HG03025 (cell line): ENCODE measurements around the gene TMEM144.
"Not testable (repeated sequence)": the region's sequence is repeated elsewhere in the genome, so short reads cannot be mapped to it uniquely, and the experiment has no call there.

Source experiments
- ATAC-seq: cut with Tn5 transposase; IDR thresholded peaks from one replicate; pipeline ENCODE4 v1.9.1; 2021; ENCODE audit warnings: mild to moderate bottlenecking, moderate library complexity; ENCODE audit not compliant: unreplicated experiment, low FRiP score

The TMEM144 gene

DNA sequence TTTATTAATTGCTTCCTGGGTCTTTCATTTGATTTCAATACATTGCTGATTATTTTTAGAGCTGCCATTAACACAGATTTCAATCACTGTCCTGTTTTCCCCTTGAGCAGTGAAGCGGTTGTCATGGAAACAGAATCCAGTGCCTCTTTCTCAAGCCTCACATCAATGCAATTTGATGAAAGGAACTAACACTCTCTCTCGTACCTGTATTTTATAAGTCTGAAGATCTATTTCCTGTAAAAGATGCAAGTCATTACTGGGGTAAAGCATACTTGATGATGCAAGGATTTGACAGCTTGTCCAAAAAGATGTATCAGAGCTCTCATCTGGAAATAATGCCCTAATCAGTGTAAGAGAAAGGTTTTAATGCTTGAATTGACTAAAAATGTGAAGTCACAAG lies 19.6 kb upstream of the TMEM144 start:
- ATAC-seq: no peak

DNA sequence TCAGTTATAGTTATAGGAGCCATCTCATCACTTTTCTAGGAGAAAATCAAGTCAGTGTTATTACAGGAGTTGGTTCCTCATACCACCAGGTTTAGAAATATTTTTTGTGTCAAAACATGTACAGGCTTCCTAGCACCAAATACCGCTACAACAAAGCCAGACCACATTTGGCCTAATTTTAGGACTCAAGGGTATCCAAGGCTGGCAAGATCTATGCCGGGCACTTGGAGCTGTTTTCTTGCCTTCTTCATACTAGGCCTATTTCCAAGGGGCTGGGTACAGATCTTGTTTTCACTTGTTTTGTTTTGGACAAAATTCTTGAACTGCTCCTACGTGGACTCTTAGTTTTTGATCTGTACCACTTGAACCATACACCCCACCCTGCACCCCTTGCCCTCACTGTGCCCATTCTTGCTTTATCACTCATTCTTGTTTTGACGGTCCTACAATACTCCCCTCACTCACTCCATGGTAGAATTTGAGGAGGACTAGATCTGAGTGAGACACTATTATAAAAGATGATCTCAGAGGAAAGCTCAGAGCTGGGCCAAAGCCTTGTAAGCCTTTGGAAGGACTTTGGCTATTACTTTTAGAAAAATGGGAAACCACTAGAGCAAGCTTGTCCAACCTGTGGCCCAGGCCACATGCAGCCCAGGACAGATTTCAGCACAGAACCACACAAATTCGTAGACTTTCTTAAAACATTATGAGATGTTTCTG lies 17.7 kb upstream of the TMEM144 start:
- no peak for ATAC-seq

DNA sequence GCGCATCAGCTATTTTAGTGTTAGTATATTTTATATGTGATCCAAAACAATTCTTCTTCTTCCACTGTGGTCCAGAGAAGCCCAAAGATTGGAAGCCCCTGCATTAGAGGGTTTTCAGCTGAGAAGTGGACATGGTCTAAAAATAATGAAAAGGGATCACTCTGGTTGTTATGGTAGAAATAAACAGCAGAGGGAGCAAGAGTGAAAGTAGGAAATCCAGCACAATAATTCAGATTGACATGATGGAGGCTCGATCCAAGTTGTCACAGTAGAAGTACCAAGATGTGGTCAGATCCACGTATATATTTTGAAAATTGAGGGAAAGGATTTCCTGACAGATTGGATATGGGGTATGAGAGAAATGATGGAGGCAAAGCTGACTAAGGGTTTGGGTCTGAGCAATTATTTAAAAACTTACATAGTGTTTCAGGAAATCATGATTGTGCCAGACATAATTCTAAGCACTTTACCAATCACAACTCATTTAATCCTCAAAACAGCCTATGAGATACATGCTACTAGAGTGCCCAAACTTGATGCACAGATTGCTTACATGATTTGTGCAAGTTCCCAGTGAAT lies 17.0 kb upstream of the TMEM144 start:
- peak; percentile 50 for ATAC-seq

DNA sequence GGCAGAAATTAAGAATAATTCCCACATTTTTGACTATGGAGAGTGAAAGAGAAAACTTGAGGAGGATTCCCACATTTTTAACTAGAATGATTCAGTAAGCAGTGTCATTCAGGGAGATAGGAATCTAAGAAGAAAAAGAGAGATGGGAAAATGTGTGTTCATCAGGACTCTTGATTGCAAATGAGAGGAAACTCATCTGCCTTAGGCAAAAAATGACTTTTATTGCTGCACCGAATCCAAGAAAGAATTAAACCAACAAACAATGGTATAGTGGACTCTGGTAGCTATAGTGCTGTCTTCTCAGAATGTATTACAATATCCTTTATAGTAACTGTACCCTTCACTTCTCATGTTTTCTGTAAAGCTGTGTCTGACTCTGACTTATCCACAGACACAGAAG lies 15.0 kb upstream of the TMEM144 start:
- ATAC-seq: no peak

DNA sequence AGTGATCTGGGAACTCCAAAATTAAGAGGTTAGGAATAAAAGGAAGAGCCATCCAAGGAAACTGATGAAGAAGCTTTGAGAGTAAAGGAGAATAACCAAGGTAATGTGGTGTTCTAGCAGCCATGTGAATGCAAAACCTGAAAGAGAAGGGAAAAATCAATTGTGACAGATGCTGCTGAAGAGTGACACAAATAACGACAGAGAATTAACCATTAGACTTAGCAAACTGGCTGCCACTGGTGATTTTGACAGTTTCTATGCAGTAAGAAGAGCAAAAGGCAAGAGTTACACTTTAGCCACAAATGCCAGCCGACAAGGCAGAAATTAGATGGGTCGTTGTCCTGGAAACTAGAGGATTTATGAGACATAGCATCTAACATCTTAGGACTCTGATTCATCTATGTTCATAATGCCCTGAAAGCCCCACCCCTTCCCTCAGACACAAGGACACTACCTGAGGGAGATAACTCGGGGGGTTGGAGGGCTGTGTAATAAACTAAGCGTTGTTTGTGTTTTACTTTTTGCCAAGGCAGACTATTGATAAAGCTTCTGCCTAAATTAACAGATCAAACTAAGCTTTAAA lies 13.0 kb upstream of the TMEM144 start:
- ATAC-seq: no peak

DNA sequence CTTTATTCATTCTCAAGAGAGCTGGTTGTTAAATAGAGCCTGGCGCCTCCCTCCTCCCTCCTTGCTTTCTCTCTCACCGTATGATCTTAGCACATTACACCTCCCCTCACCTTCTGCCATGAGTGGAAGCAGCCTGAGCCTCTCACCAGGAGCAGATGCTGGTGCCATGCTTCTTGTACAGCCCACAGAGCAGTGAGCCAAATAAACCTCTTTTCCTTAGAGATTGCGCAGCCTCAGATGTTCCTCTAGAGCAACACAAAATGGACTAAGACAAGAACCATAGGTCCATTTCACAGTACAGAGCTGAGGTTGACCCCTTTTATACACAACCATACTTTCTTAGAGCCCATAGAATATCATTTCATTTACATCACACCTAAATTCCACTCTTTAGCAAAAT lies 10.1 kb upstream of the TMEM144 start:
- no peak for ATAC-seq

DNA sequence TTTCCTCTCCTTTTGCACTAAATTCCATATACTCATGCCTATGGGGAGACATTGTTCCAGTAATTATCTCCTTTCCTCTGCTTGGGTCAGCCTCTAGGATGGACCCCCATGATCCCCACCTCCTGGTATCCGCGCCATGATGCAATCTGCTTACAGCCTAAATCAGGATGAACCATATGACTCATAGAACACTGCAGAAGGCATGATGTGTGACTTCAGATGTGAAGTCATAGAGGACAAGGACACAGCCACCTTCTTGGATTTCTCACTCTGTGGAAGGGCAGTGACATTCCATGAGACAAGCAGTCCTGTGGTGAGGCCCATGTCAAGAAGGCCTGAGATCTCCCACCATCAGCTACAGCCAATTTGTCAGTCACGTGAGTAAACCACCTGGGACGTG lies 9.0 kb upstream of the TMEM144 start:
- ATAC-seq: no peak

DNA sequence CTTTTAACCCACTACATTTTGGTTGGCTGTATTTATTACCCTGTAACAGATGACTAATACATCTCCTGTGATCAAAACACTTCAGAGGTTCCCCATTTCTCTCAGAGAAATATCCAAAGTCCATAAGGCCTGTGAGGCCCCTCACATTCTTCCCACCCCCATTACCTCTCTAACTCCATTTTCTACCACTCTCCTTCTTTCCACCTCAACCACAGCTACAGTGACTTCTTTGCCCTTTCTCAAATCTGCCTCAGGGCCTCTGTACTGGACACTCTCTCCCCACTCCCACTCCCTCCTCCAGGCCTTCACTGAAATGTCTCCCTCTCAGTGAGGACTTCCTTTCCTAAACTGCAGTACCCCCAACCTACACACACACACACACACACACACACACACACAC lies 8.4 kb upstream of the TMEM144 start:
- ATAC-seq: no peak

DNA sequence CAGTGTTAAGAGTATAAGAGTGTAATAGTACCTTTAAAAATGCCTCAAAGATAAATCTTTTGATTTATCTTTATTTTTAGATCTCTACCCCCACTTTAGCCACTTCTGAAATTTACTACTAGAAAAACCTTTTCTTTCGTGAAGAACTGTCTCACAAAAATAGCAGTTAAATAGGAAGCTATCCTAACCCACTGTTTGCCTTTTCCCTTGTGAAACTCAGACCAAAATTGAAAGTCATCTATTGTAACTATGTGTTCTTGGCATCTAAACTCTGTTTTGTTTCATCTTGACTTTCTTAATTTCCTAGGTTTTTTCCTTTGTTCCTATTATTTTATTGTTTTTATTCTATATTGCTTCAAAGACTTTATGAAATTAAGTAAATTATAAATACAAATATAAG lies 7.8 kb upstream of the TMEM144 start:
- ATAC-seq: no peak

DNA sequence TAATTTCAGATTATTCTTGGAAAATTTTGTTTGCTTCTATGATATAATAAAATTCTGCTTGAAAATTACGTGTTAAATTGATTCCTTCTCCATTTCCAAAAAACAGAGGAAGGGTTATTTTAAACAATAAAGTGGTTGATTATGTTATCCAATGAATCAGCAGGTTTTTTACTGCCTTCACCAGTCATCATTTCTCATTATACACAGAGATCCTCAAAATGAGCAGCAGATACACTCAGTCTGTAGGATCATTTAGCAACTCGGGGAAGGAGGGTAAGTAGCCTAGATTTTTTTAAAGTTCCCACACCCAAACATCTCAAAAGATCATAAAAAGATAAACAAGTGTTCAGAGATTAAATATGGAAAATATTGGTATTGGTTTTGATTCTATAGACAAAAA lies 6.8 kb upstream of the TMEM144 start:
- ATAC-seq: no peak

DNA sequence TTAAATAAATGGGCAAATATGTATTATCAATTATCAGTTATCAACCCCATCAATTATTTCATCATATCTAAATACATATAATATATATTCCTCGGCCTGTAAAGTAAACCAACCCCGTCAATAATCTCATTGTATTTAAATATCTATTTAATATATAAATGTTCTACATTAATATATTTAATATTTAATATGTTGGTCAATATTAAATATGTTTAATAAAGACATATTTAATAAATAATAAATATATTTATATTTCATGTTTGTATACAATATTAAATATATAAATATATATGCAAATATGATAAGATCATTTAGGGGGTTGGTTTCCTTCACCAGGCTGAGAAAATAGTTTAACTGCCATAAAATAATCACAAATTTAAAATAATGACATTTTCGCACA lies 6.4 kb upstream of the TMEM144 start:
- ATAC-seq: no peak

DNA sequence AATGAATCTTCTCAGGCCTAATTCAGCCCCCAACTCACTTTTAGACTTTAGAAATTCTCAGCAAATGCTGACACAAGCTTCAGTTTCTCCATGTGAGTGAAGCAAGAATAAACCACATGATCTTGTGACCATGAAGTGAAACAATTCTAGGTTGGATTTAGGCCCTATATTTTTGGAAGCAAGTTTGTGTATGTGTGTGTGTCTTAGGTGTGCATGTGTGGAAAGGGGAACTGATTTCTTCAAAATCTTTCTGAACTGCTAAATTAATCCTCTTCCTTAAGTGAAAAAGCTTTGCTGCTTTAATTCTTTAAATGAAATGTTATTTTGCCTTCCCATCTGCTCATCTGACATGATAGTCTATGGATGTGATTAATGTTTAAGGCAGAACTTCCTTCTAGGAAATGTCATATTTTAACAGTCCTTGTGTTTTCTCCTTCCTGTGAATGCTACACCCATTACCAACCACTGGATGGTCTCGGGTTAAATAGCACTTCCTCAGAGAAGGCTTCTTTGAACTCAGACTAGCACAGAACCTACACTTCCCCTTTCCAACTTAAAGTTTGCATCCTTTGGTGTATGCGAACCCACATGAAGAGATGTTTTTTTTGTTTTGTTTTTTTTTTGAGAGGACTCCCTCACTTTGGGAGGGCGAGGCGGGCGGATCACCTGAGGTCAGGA lies 1.2 kb upstream of the TMEM144 start:
- ATAC-seq: peak; percentile 57

DNA sequence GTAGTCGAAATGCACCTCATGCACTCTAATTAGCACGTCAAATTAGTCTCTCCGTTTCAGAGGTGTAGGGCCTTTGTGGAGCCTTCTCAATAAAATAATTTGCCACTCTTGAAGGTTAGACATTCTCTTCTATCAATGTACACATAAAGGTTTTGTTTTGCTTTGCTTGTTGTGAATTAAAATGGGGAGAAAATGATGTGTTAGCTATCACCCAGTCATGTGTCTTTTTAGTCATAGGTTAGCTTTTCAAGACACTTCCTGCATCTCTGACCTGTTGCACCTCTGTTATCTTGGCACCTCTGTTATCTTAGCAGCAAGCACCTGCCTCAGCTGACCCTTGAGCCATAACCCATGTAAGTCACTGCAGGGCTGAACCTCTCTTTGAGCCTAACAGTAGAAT lies 936 bp downstream of the TMEM144 start:
- ATAC-seq: no peak

DNA sequence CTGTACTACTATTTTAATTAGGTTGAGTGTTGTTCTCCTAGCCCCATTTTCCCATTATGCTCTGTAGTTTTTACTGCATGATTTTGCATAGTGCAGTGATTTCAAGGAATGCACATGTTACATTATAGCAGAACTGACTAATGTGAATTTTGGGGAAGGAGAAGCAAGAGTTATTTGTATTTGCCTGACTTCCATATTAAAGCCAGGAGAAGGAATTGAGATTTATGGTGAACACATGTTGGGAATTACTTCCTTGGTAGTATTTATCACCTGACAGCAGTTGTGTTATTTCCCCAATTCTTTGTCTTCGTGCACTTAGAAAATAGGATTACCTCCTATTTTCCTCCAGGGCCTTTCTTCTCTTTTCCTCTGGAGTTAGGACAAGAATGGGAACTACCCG lies 3.2 kb downstream of the TMEM144 start:
- no peak for ATAC-seq

DNA sequence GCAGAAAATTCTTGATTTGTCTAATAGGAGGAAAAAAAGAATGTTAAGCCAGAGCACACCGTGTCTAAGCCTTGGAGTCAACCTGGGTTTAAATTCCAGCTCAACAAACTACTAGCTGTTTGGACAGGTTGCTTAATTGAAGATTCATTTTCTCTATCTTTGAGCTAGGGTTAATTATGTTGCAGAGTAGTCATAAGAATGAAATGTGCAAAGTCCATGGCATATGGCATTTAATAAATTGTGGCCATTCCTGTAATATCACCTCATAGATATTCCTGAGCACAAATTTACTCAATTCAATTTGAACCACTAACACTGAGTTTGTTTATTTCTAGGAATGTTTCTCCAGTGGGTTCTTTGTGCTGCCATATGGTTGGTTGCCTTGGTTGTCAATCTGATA lies 4.6 kb downstream of the TMEM144 start:
- ATAC-seq: no peak

DNA sequence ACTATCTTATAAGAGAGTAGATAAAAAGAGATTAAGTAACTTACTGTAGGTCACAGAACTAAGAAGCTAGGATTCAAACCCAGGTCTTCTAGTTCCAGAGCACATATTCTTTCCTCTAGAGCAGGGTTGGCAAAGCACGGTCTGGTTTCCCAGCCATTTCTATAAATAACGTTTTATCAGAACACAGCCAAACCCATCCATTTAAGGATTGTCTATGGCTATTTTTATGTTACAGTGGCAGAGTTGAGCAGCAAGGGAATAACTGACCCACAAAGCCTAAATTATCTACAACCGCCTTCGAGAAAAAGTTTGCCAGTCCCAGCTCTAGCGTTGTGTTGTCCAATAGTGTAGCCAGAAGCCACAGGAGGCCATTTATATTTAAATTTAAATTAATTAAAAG lies 7.5 kb downstream of the TMEM144 start:
- ATAC-seq: no peak

DNA sequence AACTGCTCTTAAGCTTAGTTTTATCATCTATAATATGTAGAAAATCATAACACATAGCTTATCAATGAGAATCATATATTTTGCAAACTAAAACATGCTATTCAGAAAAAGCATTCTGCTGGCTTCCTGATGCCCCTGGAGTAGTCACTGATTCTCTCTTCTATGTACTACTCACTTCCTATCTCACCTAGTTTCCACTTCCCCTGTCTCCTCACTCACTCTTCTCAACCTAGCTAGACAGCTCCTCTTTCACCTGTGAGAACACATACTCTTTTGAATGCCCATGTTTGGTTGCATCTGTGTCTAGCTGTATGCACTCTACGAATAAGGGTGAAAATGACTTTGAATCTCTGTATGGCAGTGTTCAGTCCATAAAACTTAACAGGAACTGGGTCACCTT lies 9.3 kb downstream of the TMEM144 start:
- no peak for ATAC-seq

DNA sequence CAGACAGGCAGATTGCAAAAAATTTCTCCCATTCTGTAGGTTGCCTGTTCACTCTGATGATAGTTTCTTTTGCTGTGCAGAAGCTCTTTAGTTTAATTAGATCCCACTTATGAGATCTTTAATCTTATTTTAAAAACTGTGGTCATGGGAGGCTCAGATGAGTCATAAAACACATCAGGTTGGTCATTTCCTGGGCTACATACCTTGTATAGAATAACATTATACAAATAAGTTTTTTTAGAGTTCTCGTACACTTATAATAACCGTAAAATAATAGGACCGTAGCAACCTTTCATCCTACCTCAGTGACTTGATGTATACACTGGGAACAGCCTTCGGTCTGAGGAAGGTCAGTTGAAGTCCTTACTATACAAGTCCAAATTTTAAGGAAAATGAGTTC lies 14.0 kb downstream of the TMEM144 start:
- ATAC-seq: not testable (repeated sequence)

DNA sequence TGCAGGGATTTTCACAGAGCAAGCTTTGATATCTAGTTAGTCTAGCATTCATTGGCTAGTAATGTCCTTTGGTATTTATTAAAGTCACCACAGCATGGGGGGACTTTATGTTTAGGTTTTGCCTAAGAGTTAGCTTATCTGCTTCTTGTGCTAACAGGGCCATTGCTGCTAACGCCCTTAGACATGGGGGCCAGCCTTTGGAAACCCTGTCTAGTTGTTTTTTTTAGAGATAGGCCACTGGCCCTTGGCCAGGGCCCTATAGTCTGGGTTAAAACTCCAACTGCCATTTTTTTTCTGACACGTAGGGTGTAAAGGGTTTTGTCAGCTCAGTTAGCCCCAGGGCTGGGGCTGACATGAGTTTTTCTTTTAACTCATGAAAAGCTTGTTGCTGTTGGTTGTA lies 14.7 kb downstream of the TMEM144 start:
- ATAC-seq: not testable (repeated sequence)

DNA sequence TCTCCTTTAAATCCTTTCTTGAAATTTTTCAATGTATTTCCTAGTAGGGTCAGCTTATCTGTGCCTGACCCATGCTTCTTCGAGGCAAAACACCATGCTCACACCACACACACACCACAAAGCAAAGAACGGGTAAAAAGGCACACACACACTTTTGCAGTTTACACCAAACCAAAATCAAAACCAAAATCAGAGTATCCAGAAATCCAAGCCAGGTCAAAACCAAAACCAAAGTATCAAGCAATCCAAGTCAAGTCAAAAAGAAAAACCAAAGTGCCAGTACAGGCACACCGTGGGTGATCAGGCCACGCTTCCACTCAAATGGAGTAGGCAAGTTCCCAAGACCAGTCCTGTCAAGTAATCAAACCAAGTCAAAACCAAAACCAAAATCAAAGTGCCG lies 17.6 kb downstream of the TMEM144 start:
- not testable (repeated sequence) for ATAC-seq

DNA sequence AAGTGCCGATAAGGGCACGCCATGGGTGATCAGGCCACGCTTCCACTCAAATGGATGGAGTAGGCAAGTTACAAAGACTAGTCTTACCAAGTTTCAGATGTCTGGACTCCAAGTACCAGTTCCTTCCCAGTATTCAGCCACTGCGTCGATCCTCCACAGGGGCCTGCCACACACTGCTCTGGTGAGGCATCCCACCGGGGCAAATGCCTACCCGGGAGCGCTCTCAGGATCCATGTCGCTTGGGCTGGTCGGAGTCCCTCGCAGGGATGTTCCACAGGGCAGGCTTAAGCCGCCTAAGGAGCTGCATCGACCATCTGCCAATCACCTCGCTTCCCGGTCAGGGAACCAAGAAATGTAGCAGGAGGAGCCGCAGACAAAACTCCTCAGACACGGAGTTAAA lies 18.1 kb downstream of the TMEM144 start:
- not testable (repeated sequence) for ATAC-seq

DNA sequence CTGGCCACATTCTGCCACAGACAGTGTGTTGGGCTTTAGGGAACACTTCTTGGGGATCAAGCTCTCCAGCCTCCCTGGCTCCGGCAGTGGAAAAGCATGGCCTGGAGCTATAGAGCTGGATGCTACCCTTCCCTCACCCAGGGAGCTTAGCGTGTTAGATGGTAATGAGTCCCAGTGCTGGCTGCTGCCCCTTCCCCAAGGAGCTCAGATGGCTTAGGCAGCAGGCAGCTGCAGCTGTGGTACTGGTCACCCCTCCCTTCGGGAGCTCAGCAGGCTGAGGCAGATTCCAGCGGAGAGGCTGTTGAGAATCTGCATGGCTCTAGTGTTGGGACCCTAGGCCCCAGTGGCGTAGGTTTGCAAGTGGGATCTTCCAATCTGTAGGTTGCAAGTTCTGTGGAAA lies 19.5 kb downstream of the TMEM144 start:
- ATAC-seq: no peak
